Central memory CD8-positive, alpha-beta T cell (primary cell): ENCODE measurements around the gene ADAMTS6.
"Not testable (repeated sequence)": the region's sequence is repeated elsewhere in the genome, so short reads cannot be mapped to it uniquely, and the experiment has no call there.

Source experiments
- ATAC-seq: fragments of 150-1000 bp; cut with Tn5 transposase; replicated peaks from 2 replicates; pipeline ENCODE4 v1.10.0; 2022; ENCODE audit warnings: mild to moderate bottlenecking, moderate FRiP score, moderate number of reproducible peaks; ENCODE audit not compliant: poor library complexity, severe bottlenecking; ENCODE audit errors: extremely low read depth
- DNase-seq, 2 donors: peaks; one replicate each; pipeline ENCODE4 v3.0.0; 2021; ENCODE audit warnings: low spot score in 2 of 2
- H3K27ac Mint-ChIP-seq: one replicate; pipeline ENCODE4 v1.8.0; 2022; ENCODE audit warnings: low read depth, mild to moderate bottlenecking, moderate library complexity, mixed read lengths
- H3K27me3 Mint-ChIP-seq: one replicate; pipeline ENCODE4 v1.8.0; 2022; ENCODE audit warnings: mixed read lengths
- H3K36me3 Mint-ChIP-seq: one replicate; pipeline ENCODE4 v1.8.0; 2022; ENCODE audit warnings: mild to moderate bottlenecking, moderate library complexity, mixed read lengths; ENCODE audit not compliant: insufficient read depth
- H3K4me1 Mint-ChIP-seq: one replicate; pipeline ENCODE4 v1.8.0; 2022; ENCODE audit warnings: mixed read lengths
- H3K4me3 Mint-ChIP-seq: one replicate; pipeline ENCODE4 v1.8.0; 2022; ENCODE audit warnings: mild to moderate bottlenecking, moderate library complexity, mixed read lengths
- H3K9me3 Mint-ChIP-seq: one replicate; pipeline ENCODE4 v1.8.0; 2022; ENCODE audit warnings: mixed read lengths

The ADAMTS6 gene

DNA sequence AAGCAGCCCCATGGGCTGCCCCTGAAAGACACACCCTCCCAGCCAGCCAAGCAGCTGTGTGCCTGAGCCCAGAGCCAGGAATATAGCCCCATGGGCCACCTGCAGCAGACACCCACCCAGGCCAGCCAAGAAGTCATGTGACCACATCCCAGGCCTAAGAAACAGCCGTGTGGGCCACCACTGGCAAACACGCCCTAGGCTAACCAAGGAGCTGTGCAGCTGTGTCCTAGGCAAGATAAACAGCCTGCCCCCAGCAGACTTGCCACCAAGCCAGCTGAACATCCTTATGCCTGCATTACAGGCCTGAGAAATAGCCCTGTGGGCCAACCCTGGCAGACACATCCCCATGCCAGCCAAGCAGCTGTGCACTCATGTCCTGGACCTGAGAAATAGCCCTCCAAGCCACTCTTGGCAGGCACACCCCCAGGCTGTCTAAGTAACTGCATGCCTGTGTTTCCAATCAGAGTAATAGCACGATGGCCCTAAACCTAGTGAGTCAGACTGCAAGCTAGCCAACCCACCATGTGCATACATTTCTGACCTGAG, 143.0 kb downstream of the ADAMTS6 start:
- no peaks in the 10 kb centered on the region for H3K4me1 Mint-ChIP-seq
- no peaks in the 10 kb centered on the region for H3K27me3 Mint-ChIP-seq
- H3K9me3 Mint-ChIP-seq: peaks cover 31% of the 10 kb centered on the region
- H3K27ac Mint-ChIP-seq: no peak overlapping the region
- DNase-seq (no peak), ATAC-seq (no peak)
- H3K36me3 Mint-ChIP-seq: no peaks in the 10 kb centered on the region
- H3K4me3 Mint-ChIP-seq: no peak overlapping the region

DNA sequence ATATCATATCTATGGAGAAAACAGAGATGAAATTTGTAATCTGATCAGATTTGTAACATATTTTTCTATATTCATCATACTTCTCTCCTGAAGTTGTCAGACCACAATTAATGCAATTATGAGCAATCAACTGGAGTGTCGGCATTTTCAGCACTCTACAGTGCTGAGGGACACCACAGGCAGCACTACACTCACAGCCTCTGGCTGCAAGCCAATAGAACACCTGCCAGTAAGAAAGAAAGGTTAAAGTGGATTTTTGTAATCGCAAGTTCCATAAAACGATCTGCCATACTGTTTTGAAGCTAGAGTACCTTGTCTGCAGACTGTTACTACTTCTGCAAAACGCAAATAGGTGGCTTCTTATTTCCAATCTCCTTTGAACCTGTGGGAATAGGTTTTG, 147.6 kb downstream of the ADAMTS6 start:
- no peak overlapping the region for H3K27ac Mint-ChIP-seq
- H3K9me3 Mint-ChIP-seq: no peaks in the 10 kb centered on the region
- no peaks in the 10 kb centered on the region for H3K36me3 Mint-ChIP-seq
- no peaks in the 10 kb centered on the region for H3K4me1 Mint-ChIP-seq
- no peak for DNase-seq
- no peaks in the 10 kb centered on the region for H3K27me3 Mint-ChIP-seq
- no peak overlapping the region for H3K4me3 Mint-ChIP-seq
- ATAC-seq: no peak

DNA sequence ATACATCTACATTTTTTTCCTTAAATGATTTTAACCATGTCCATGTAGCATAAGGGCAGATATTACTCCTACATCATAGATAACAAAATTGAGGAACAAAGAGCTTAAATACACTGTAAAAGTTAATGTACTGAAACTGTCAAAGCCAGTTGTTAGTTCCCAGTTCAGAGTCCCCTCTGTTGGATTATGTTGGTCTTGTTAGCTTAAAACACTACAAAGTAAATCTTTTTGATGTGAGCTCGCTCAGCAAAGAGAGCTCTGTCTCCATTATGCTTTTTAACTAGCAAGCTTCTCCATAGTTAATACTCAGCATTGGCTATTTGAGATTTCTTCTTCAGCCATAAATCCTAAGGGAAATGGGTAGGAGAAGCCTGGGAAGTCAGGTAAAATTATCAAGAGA, 149.1 kb downstream of the ADAMTS6 start:
- no peak overlapping the region for H3K27ac Mint-ChIP-seq
- no peak overlapping the region for H3K4me3 Mint-ChIP-seq
- ATAC-seq (no peak), DNase-seq (no peak)
- no peaks in the 10 kb centered on the region for H3K27me3 Mint-ChIP-seq
- H3K36me3 Mint-ChIP-seq: no peaks in the 10 kb centered on the region
- H3K9me3 Mint-ChIP-seq: no peaks in the 10 kb centered on the region
- no peaks in the 10 kb centered on the region for H3K4me1 Mint-ChIP-seq

DNA sequence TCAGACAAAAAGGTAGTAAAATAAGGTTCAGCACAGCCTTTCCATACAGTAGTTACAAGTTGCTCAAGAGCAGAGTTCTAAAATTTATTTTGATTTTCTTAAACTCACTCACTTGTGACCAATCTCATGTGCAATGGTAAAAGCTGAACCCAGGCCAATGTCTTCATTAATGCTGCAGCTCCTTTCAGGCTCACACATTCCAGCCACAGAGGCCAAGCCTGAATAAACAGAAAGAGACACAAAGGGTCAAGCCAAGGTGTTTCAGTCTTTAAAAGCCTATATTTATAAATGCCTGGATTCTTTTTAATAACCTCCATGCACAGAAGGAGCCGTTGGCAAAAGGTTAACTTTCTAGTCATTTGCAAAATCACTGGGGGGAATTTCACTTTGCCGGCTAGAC, 152.5 kb downstream of the ADAMTS6 start:
- no peak for DNase-seq
- H3K36me3 Mint-ChIP-seq: no peaks in the 10 kb centered on the region

DNA sequence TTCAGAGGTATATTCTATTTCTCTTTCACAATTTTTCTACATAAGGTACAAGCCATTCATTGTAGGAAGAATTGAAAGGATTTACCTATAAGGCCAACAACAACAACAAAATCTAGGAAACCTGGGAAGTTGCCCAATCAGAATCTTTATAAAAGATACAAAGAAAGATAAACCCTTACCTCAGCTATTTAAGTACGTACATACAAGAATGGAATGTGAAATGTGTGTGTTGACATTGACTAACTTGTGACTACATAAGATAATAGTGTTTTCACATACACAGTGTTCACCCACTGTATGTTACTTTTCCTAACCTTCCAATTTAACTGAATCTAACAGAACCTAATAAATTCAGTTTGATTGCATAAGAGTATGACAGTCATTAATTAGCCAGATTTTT, 154.1 kb downstream of the ADAMTS6 start:
- no peak overlapping the region for H3K4me3 Mint-ChIP-seq
- no peaks in the 10 kb centered on the region for H3K27me3 Mint-ChIP-seq
- H3K27ac Mint-ChIP-seq: no peak overlapping the region
- ATAC-seq (no peak), DNase-seq (no peak)
- no peaks in the 10 kb centered on the region for H3K36me3 Mint-ChIP-seq
- H3K9me3 Mint-ChIP-seq: no peaks in the 10 kb centered on the region
- no peaks in the 10 kb centered on the region for H3K4me1 Mint-ChIP-seq

More for the DNA sequence above, 152.5 kb downstream of the ADAMTS6 start:
- Mint-ChIP-seq H3K9me3 (no peaks in the 10 kb centered on the region), H3K27me3 (no peaks in the 10 kb centered on the region), H3K4me1 (no peaks in the 10 kb centered on the region), H3K4me3 (no peak overlapping the region), H3K27ac (no peak overlapping the region)
- no peak for ATAC-seq

DNA sequence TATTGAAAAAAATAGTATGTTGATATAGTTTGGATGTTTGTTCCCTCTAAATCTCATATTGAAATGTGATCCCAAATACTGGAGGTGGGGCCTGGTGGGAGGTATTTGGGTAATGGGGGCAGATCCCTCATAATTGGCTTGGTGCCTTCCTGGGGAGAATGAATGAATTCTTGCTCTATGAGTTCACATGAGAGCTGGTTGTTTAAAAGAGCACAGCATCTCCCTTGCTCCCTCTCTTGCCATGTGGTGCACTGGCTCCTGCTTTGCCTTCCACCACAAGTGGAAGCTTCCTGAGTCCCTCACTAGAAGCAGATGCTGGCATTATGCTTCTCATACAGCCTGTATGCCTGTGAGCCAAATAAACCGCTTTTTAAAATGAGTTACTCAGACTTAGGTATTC, 154.8 kb downstream of the ADAMTS6 start:
- no peak overlapping the region for H3K27ac Mint-ChIP-seq
- no peaks in the 10 kb centered on the region for H3K4me1 Mint-ChIP-seq
- H3K9me3 Mint-ChIP-seq: no peaks in the 10 kb centered on the region
- H3K36me3 Mint-ChIP-seq: no peaks in the 10 kb centered on the region
- DNase-seq: no peak
- H3K4me3 Mint-ChIP-seq: no peak overlapping the region
- ATAC-seq: no peak
- no peaks in the 10 kb centered on the region for H3K27me3 Mint-ChIP-seq

DNA sequence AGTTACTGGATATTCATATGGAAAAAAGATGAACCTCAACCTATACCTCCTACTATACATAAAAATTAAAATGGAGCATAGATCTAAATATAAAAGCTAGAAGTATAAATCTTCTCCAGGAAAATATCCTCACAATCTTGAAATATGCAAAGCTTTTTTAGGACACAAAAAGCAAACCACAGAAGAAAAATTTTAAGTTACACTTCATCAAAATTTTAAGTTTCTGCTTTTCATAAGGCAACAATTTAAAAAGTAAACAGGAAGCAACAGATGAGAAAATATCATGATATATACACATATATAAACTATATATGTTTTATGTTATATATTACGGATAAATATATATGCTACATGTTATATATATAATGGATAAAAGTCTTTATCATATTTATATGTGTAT, 157.5 kb downstream of the ADAMTS6 start:
- no peak for DNase-seq
- no peaks in the 10 kb centered on the region for H3K4me1 Mint-ChIP-seq
- no peak overlapping the region for H3K4me3 Mint-ChIP-seq
- no peaks in the 10 kb centered on the region for H3K27me3 Mint-ChIP-seq
- H3K36me3 Mint-ChIP-seq: no peaks in the 10 kb centered on the region
- no peak for ATAC-seq
- no peaks in the 10 kb centered on the region for H3K9me3 Mint-ChIP-seq
- H3K27ac Mint-ChIP-seq: no peak overlapping the region

DNA sequence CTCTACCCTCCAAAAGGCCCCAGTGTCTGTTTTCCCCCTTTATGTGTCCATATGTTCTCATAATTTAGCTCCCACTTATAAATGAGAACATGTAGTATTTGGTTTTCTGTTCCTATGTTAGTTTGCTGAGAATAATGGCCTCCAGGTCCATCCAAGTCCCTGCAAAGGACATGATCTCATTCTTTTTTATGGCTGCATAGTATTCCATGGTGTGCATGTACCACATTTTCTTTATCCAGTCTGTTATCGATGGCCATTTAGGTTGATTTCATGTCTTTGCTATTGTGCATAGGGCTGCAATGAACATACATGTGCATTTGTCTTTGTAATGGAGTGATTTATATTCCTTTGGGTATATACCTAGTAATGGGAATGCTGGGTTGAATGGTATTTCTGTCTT, 161.0 kb downstream of the ADAMTS6 start:
- H3K27ac Mint-ChIP-seq, H3K27me3 Mint-ChIP-seq, H3K9me3 Mint-ChIP-seq, ATAC-seq, H3K4me3 Mint-ChIP-seq, DNase-seq, H3K36me3 Mint-ChIP-seq, H3K4me1 Mint-ChIP-seq: not testable (repeated sequence)

DNA sequence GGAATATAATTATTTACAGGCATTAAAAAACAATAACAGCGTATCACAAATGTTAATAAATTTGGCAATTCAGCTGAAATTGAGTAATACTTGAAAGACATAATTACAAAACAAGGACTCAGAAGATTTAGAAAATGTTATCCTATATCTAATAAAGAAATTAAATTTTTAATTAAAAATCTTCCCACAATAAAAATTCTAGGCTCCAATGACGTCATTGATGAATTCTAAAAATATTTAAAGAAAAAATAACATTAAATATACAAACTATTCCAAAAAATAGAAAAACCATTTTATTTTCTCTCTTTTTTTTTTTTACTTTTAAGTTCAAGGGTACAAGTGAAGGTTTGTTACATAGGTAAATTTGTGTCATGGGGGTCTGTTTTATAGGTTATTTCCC, 161.5 kb downstream of the ADAMTS6 start:
- no peaks in the 10 kb centered on the region for H3K36me3 Mint-ChIP-seq
- H3K4me1 Mint-ChIP-seq: no peaks in the 10 kb centered on the region
- H3K27me3 Mint-ChIP-seq: no peaks in the 10 kb centered on the region
- ATAC-seq (no peak), DNase-seq (no peak)
- H3K27ac Mint-ChIP-seq: no peak overlapping the region
- no peaks in the 10 kb centered on the region for H3K9me3 Mint-ChIP-seq
- H3K4me3 Mint-ChIP-seq: no peak overlapping the region

DNA sequence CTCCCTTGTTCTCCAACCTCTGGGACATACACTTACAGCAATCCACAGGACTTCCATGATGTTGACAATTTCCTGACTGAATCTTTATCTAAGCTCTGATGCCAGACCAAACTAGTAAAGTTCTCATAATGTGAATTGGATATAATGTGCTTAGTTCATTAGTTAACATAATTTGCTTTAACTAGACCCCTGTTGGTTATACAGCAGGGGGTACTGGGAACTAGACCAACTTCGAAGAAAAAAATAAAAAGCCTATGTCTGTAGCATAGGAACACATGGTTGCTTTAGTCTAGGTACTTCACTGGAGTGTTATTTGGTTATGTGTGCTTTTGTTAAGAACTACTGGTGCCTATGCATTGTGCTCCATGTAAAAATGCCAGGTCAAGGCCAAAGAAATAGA, 173.8 kb downstream of the ADAMTS6 start:
- ATAC-seq: no peak
- H3K4me3 Mint-ChIP-seq: no peak overlapping the region

DNA sequence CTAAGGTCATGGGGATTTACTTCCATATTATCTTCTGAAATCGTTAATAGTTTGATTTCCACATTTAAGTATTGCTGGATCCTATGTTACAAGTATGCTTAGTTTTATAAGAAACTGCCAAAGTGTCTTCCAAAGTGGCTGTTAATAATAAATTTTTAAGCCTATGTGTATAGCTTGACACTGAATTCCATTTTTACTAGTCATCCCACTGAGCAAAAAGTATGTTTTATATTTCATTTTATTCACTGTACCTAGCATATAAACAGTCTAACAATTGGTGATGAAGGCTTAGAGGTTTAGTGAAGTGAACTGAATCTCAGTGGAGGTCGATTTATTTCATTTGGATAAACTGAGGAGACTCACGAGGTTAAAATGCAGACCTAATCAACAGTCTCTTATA, 174.6 kb downstream of the ADAMTS6 start:
- no peaks in the 10 kb centered on the region for H3K4me1 Mint-ChIP-seq
- no peak overlapping the region for H3K4me3 Mint-ChIP-seq
- H3K36me3 Mint-ChIP-seq: no peaks in the 10 kb centered on the region
- H3K9me3 Mint-ChIP-seq: no peaks in the 10 kb centered on the region
- H3K27me3 Mint-ChIP-seq: no peaks in the 10 kb centered on the region
- no peak for ATAC-seq
- DNase-seq: no peak
- H3K27ac Mint-ChIP-seq: no peak overlapping the region

More for the DNA sequence above, 173.8 kb downstream of the ADAMTS6 start:
- no peaks in the 10 kb centered on the region for H3K9me3 Mint-ChIP-seq
- no peaks in the 10 kb centered on the region for H3K36me3 Mint-ChIP-seq
- no peak overlapping the region for H3K27ac Mint-ChIP-seq
- H3K27me3 Mint-ChIP-seq: no peaks in the 10 kb centered on the region
- no peak for DNase-seq
- no peaks in the 10 kb centered on the region for H3K4me1 Mint-ChIP-seq

DNA sequence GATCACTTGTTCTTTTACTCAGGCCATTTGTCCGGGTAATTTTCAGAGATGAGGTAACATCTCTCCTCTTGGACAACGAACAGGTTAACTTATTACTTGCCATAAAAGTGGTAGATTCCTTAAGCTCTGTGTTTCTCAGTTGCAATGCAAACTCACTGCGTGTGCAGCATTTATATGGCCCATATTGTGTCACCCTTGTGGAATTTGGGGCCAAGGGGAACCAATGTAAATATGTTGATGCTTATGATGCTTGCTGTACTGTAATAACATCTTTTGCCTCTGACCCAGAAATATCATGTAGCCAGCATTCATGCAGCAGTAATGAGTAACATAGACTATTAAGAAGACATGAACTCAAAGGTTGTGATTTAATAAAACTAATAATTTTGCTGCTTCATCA, 175.8 kb downstream of the ADAMTS6 start:
- Mint-ChIP-seq H3K4me3 (no peak overlapping the region), H3K27ac (no peak overlapping the region), H3K9me3 (no peaks in the 10 kb centered on the region), H3K27me3 (no peaks in the 10 kb centered on the region), H3K36me3 (no peaks in the 10 kb centered on the region), H3K4me1 (no peaks in the 10 kb centered on the region)
- no peak for ATAC-seq
- no peak for DNase-seq

DNA sequence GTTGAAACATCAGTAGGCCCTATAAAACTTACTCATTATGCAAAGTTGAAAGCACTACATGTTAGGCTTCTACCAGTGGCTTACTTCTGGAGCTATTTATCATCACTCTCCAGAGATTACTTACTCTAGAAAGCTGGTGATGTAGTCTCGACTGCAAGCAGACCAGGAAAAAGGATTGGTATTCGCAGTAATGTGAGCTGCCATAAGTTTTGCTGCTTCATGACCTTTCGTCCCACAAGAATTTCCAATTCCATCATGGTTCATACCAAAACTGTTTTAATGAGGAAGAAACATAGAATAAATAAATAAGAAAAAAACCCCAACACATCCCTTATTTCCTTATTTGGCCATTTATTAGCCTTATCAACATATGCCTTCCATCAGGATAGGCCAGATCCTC, 181.9 kb downstream of the ADAMTS6 start:
- no peaks in the 10 kb centered on the region for H3K9me3 Mint-ChIP-seq
- DNase-seq: no peak

DNA sequence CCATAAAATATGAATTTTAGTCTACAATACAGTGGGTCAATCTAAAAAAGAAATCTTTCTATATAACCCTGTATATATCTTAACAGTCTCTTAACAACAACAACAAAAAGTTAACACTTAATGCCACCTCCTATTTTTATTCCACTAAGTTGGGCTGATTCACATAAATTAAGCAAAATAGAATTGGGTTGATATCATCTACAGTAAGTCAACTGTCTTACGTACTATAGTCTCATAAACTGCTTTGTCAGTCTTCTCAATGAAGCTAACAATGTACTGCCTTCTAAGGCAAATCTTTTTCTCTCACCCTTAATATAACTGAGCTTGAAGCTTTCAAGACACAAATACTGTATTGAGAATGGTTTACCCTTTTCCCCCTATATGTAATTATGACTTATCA, 185.7 kb downstream of the ADAMTS6 start:
- no peak overlapping the region for H3K4me3 Mint-ChIP-seq
- no peak overlapping the region for H3K27ac Mint-ChIP-seq
- no peaks in the 10 kb centered on the region for H3K9me3 Mint-ChIP-seq
- no peak for DNase-seq
- no peaks in the 10 kb centered on the region for H3K4me1 Mint-ChIP-seq
- ATAC-seq: no peak
- no peaks in the 10 kb centered on the region for H3K36me3 Mint-ChIP-seq
- no peaks in the 10 kb centered on the region for H3K27me3 Mint-ChIP-seq

More for the DNA sequence above, 181.9 kb downstream of the ADAMTS6 start:
- Mint-ChIP-seq H3K4me3 (no peak overlapping the region), H3K27me3 (no peaks in the 10 kb centered on the region), H3K4me1 (no peaks in the 10 kb centered on the region), H3K36me3 (no peaks in the 10 kb centered on the region), H3K27ac (no peak overlapping the region)
- no peak for ATAC-seq
